ENCODE results near the gene LENEP. TPM values are rescaled to one million over a fixed set of nuclear protein-coding genes. Genes with fewer than 3 reads are reported as not detected.
"Not testable (repeated sequence)": the region's sequence is repeated elsewhere in the genome, so short reads cannot be mapped to it uniquely, and the experiment has no call there.

LENEP gene
- total RNA-seq, 1 donor from 2014 or later = not detected

DNA sequence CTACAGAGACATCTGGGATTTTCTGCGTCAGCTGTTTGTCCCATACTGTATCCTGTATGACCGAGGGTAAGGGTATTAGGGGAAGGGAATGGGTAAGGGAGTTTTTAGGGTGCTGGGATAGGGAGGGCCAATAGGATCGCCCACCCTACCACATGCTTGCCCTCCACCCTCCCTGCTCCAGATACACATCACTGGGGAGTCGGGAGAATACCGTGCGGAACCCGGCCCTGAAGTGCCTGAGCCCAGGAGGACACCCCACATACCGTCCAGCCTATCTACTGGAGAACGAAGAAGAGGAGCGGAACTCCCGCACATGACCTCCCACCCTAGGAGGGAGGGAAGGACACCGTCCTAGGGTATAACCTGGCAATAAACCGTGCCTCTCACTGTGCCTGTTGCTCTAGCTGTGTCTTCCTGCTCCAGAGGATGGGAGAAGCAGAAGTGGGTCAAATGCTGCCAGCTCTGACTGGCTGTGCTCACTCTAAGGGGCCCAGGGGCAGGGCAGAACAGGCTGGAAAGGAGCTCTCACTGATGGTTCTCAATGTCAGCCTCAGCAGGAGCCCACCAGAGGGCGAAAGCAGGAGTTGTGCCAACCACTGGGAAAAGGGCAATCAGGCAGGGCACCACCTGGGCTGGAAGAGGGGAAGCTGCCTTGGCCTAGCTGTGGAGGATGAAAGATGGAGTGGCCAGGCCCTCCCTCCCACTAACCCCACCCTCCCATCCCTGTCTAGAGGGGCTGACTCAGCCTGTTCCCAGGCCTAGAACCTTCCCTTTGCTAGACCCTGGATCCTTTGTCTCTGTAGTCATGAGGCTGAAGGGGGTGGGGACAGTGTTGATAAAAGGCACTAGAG lies 440 bp upstream of the LENEP start:
- ATAC-seq = peak; percentile 22
- intact Hi-C loops (cut with DNase I) = no loop called here
- DNase-seq (ENCODE audit: missing footprints) = no peak

GRCh38 chr1:154994269-154994587 lies 842 bp downstream of the LENEP start:
- no peak for DNase-seq (ENCODE audit: missing footprints)
- intact Hi-C loops (cut with DNase I) = no loop called here
- ATAC-seq = no peak

DNA sequence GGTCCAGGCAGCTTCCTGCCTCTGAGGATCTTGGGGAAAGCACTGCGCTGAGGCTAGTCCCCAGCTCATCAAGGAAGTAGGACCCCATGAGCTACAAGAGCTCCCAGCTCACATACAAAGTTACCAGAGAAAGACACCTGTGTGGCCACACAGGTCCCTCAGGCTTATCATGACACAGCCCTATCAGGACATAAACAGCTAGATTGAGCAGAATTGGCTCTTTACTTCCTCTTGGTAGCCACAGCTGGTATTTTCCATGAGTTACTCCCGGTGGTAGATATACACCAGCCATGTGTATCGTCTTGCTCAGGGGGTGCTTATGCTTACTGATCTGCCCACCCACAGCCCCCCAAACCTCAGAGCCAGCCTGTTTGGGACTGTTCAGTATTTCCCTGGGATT lies 1.2 kb downstream of the LENEP start:
- intact Hi-C loops (cut with DNase I) = no loop called here
- ATAC-seq = no peak
- DNase-seq (ENCODE audit: missing footprints) = no peak

DNA sequence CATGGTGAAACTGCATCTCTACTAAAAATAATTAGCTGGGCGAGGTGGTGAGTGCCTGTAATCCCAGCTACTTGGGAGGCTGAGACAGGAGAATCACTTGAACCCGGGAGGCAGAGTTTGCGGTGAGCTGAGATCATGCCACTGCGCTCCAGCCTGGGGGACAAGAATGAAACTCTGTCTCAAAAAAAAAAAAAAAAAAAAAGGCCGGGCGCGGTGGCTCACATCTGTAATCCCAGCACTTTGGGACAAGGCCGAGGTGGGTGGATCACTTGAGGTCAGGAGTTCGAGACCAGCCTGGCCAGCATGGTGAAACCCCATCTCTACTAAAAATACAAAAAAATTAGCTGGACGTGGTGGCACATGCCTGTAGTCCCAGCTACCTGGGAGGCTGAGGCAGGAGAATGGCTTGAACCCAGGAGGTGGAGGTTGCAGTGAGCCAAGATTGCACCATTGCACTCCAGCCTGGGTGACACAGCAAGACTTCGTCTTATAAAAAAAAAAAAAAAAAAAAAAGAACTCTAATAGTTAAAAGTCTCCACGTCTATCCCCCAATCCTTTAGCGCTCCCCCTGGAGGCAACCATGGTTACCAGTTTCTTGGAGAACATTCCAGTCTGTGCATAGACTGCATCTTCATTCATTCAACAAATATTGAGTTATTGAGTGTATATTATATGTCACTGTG lies 2.1 kb downstream of the LENEP start:
- ATAC-seq; intact Hi-C loops (cut with DNase I); DNase-seq (ENCODE audit: missing footprints): not testable (repeated sequence)

DNA sequence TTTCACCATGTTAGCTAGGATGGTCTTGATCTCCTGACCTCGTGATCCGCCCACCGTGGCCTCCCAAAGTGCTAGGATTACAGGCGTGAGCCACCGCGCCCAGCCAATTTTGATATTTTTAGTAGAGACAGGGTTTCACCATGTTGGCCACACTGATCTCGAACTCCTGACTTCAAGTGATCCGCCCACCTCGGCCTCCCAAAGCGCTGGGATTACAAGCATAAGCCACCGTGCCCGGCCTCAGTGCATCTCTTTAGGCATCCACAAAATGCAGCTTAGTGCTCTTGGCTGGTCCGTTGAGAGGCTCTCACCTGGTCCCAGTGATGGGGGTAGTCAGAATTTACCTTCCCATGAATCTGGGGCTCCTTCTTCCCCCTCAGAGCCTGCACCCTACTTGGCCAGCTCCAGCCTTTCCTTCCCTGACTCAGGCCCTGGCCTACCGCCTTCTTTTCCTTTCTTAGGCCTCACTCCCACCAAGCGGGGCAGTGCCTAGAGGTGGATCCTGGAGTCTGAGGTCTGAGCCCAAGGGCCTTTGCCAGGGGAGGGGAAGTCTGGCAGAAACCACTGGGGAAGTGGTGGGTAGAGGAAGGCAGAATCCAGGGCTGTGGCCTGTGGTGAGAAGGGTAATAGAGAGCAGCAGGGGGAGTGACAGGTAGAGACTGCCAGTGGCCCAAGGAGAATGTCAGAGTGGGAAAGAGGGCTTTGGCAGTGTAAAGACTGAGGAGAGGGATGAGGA lies 3.7 kb downstream of the LENEP start:
- intact Hi-C loops (cut with DNase I) = no loop called here
- DNase-seq (ENCODE audit: missing footprints) (no peak), ATAC-seq (no peak)

GRCh38 chr1:154998201-154998780 lies 4.9 kb downstream of the LENEP start:
- no peak for ATAC-seq
- no peak for DNase-seq (ENCODE audit: missing footprints)
- intact Hi-C loops (cut with DNase I) = no loop called here

GRCh38 chr1:154998818-154999570 lies 5.6 kb downstream of the LENEP start:
- intact Hi-C loops (cut with DNase I) = no loop called here
- DNase-seq (ENCODE audit: missing footprints) (peak; percentile 86), ATAC-seq (no peak)

GRCh38 chr1:154999571-155000410 lies 6.4 kb downstream of the LENEP start:
- intact Hi-C loops (cut with DNase I) = loop anchor here (2.0 to 5.0 kb wide), 3 partner anchors 25 to 63 kb away; partner anchors contain the start of genes CKS1B, PMVK and PYGO2
- ATAC-seq (no peak), DNase-seq (ENCODE audit: missing footprints) (peak; percentile 56)

DNA sequence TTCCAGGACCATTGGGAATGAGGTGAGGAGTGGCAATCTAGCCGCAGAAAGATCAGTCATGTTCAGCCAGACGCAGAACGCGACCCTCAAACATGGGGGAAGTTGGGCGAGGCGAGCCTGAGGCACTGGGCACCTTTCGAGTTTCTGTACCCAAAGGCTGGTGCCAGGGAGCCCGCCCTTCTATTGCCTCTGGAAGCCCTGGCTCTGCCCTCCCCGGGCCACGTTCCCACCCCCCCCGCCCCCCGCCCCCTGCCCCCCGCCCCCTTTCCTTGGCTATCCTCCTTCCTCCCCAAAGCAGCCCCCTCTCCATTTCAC lies 7.0 kb downstream of the LENEP start:
- DNase-seq (ENCODE audit: missing footprints) = peak; percentile 65
- intact Hi-C loops (cut with DNase I) = loop anchor here (2.0 to 5.0 kb wide), 3 partner anchors 26 to 64 kb away; partner anchors contain the start of genes CKS1B, PMVK and PYGO2

DNA sequence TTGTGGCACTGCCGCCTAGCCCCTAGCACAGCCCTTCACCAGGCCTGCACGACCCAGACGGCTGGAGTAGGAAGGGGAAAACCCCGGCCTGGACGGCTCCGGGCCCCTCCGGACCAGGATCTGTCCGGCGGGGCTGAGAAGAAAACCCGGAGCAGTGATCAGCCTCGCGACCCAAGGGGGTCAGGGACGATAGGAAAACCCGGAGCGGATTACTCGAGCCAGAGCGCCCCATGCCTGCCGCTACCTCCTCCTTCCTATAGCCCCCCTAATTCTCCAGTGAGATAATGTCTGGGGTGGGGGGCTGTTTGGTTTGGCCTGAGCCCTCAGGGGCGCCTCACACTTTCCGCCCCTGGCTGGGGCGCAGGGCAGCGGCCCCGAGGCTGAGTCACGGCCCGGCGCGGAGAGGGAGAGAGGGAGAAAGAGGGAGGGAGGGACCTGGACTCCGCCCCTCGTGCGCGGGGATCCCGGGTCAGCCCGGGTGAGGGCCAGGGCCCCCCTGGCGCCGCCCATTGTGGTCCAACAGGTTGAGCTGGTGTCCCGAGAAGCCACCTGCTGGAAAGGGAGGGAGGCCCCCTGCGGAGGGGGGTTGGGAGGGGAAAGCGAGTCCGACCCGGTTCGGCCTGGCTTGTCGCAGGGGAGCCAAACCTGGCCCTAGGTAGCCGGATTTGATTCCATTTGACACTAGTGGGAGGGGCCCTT lies 7.5 kb downstream of the LENEP start:
- ATAC-seq (peak; percentile 64), DNase-seq (ENCODE audit: missing footprints) (peak; percentile 93)
- intact Hi-C loops (cut with DNase I) = loop anchor here (1.0 to 5.0 kb wide), 4 partner anchors 16 to 64 kb away; partner anchors contain the start of genes CKS1B, PMVK and PYGO2

More for the DNA sequence above, 7.0 kb downstream of the LENEP start:
- no peak for ATAC-seq

- no peak for ATAC-seq
- intact Hi-C loops (cut with DNase I) = loop anchor here (1.0 to 5.0 kb wide), 4 partner anchors 16 to 65 kb away; partner anchors contain the start of genes CKS1B, PMVK and PYGO2
- no peak for DNase-seq (ENCODE audit: missing footprints)
Measured at GRCh38 chr1:155001425-155001674, 8.0 kb downstream of the LENEP start.

- intact Hi-C loops (cut with DNase I) = loop anchor here (1.0 to 5.0 kb wide), 5 partner anchors 15 to 65 kb away; partner anchors contain the start of genes CKS1B, FLAD1, PMVK and PYGO2
- ATAC-seq (peak; percentile 88), DNase-seq (ENCODE audit: missing footprints) (peak; percentile 100)
Measured at GRCh38 chr1:155001675-155002463, 8.5 kb downstream of the LENEP start.

- ATAC-seq = peak; percentile 5
Measured at GRCh38 chr1:155002464-155003226, 9.3 kb downstream of the LENEP start, which contains the start of gene ZBTB7B. Gene ZBTB7B (plus strand): TSS chr1:155002802. CDS start chr1:155014661, 11,859 bp downstream.

GRCh38 chr1:155003227-155003765 lies 9.9 kb downstream of the LENEP start:
- no peak for DNase-seq (ENCODE audit: missing footprints)
- intact Hi-C loops (cut with DNase I) = loop anchor here (2.0 to 5.0 kb wide), 2 partner anchors 20 to 41 kb away; partner anchors contain the start of genes FLAD1 and PYGO2
- ATAC-seq = no peak

More at GRCh38 chr1:155002464-155003226, 9.3 kb downstream of the LENEP start, which contains the start of gene ZBTB7B:
- DNase-seq (ENCODE audit: missing footprints) = no peak
- intact Hi-C loops (cut with DNase I) = loop anchor here (2.0 to 5.0 kb wide), 2 partner anchors 20 to 40 kb away; partner anchors contain the start of genes FLAD1 and PYGO2
